ENCODE measurements around the gene THRB. TPM values are rescaled to one million over a fixed set of nuclear protein-coding genes. Genes with fewer than 3 reads are reported as not detected.

The THRB gene
- total RNA-seq, 1 donor from 2014 or later: 0.31 TPM

- no peak for DNase-seq
- Mint-ChIP-seq H3K4me1 (no peaks in the 10 kb centered on the region), H3K4me3 (no peak overlapping the region), H3K36me3 (ENCODE audit: low read depth) (no peaks in the 10 kb centered on the region), H3K27me3 (no peaks in the 10 kb centered on the region), H3K9me3 (no peaks in the 10 kb centered on the region), H3K27ac (no peak overlapping the region)
- no peak for TF ChIP-seq CTCF (IDR thresholded peaks at IDR 0.05)
- CTCF ChIA-PET: no interaction called here
- no peak for ATAC-seq (ENCODE audit: low read depth)
- POLR2A ChIA-PET: no interaction called here
- intact Hi-C loops (cut with micrococcal nuclease): no loop called here
Observed at GRCh38 chr3:24443476-24443875, 51.2 kb downstream of the THRB start.

GRCh38 chr3:24440760-24441464 lies 53.7 kb downstream of the THRB start:
- Mint-ChIP-seq H3K9me3 (no peaks in the 10 kb centered on the region), H3K4me3 (no peak overlapping the region), H3K27me3 (no peaks in the 10 kb centered on the region), H3K27ac (no peak overlapping the region), H3K4me1 (no peaks in the 10 kb centered on the region), H3K36me3 (ENCODE audit: low read depth) (no peaks in the 10 kb centered on the region)
- ChIA-PET CTCF (no interaction called here), POLR2A (no interaction called here)
- DNase-seq: no peak
- no peak for TF ChIP-seq CTCF (IDR thresholded peaks at IDR 0.05)
- ATAC-seq (ENCODE audit: low read depth): no peak
- intact Hi-C loops (cut with micrococcal nuclease): no loop called here

GRCh38 chr3:24439021-24439420 lies 55.6 kb downstream of the THRB start:
- ATAC-seq (ENCODE audit: low read depth): no peak
- Mint-ChIP-seq H3K27me3 (no peaks in the 10 kb centered on the region), H3K36me3 (ENCODE audit: low read depth) (no peaks in the 10 kb centered on the region), H3K4me1 (no peaks in the 10 kb centered on the region), H3K27ac (no peak overlapping the region), H3K9me3 (no peaks in the 10 kb centered on the region), H3K4me3 (no peak overlapping the region)
- CTCF ChIA-PET: no interaction called here
- POLR2A ChIA-PET: no interaction called here
- intact Hi-C loops (cut with micrococcal nuclease): no loop called here
- no peak for DNase-seq
- no peak for TF ChIP-seq CTCF (IDR thresholded peaks at IDR 0.05)

- Mint-ChIP-seq H3K27ac (no peak overlapping the region), H3K4me1 (no peaks in the 10 kb centered on the region), H3K27me3 (no peaks in the 10 kb centered on the region), H3K9me3 (no peaks in the 10 kb centered on the region), H3K4me3 (no peak overlapping the region), H3K36me3 (ENCODE audit: low read depth) (no peaks in the 10 kb centered on the region)
- ATAC-seq (ENCODE audit: low read depth): no peak
- no peak for DNase-seq
- no peak for TF ChIP-seq CTCF (IDR thresholded peaks at IDR 0.05)
- CTCF ChIA-PET: no interaction called here
- POLR2A ChIA-PET: no interaction called here
- intact Hi-C loops (cut with micrococcal nuclease): no loop called here
Observed at GRCh38 chr3:24437326-24437725, 57.3 kb downstream of the THRB start.

- POLR2A ChIA-PET: no interaction called here
- intact Hi-C loops (cut with micrococcal nuclease): no loop called here
Observed at GRCh38 chr3:24435584-24435983, 59.1 kb downstream of the THRB start.

More at GRCh38 chr3:24435584-24435983, 59.1 kb downstream of the THRB start:
- no peaks in the 10 kb centered on the region for H3K27me3 Mint-ChIP-seq
- DNase-seq (no peak), ATAC-seq (ENCODE audit: low read depth) (no peak)
- CTCF ChIA-PET: no interaction called here
- H3K36me3 Mint-ChIP-seq (ENCODE audit: low read depth): no peaks in the 10 kb centered on the region
- no peaks in the 10 kb centered on the region for H3K4me1 Mint-ChIP-seq
- H3K9me3 Mint-ChIP-seq: no peaks in the 10 kb centered on the region
- no peak overlapping the region for H3K27ac Mint-ChIP-seq
- H3K4me3 Mint-ChIP-seq: no peak overlapping the region
- no peak for TF ChIP-seq CTCF (IDR thresholded peaks at IDR 0.05)
